ENCODE results near the gene IL24.

The IL24 gene

DNA sequence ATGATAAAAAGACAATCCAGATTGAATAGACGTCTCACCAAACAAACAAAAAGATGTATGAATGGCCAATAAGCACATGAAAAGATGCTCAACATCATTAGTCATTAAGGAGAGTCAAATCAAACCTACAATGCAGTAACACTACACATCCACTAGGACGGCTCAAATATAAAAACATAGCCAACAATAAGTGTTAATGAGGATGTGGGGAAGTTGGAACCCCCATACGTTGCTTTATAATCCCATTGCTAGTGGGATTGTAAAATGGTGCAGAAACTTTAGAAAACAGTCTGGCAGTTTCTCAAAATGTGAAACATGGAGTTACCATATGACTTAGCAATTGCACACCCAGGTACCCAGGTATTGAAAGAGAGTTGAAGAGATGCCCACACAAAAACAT is 14.7 kb upstream of the IL24 start:
- no peak for DNase-seq

DNA sequence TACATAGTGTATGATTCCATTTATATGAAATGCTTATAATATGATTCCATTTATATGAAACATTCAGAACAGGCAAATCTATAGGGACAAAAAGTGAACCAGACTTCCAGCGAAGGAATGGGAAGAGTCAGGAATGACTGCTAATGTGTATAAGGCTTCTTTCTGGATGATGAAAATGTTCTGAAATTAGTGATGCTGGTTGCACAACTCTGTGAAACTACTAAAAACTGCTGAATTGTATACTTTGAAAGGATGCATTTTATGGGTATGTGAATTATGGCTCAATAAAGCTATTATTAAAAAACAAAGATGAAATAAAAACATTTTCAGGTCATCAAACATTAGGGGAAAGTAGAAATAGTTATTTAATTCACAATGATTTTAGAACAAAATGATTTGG is 14.1 kb upstream of the IL24 start:
- no peak for DNase-seq

DNA sequence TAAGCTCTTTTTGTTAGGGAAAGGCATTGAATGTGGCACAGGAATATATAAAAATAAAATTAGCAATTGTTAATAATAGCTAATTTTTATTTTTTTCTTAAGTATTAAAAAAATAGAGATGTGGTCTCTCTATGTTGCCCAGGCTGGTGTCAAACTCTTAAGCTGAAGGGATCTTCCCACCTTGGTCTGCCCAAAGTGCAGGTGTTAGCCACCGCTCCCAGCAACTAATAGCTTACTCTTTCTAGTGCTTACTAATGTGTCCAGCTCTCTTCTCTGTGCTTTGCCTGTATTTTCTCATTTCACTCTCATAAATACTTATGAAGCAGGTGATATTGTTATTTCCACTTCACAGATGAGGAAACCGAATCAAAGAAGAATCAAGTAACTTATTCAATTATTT is 13.4 kb upstream of the IL24 start:
- no peak for DNase-seq

DNA sequence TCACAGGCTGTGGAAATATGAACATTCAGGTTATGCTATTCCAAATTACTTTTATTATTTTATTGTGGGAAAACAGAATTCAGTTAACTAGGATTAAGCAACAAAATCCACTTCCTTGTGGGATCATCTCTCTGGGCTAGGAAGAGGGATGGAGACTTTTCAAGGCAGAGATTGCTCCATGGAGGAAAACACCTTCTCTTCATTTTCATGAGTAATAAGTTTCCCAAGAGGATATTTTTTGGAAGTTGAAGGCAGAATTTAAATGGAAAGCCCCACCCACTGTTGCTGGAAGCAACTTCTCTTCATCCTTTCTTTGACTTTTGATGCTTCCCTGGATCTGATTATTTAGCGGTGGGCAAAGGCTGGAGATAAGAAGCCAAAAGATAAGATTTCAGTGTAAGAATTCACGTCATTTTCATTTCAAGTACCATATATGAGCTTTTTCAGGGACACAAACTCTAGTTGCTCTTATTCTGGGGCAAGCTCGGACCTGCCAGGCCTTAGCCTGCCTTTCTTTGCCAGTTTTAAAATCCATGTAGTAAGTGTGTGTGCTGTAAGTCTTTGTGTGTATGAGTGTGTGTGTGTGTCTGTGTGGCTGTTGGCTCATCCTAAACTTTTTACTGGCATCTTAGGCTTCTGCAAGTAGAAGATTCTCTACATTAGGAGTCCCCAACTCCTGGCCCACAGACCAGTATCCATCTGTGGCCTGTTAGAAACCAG is 11.7 kb upstream of the IL24 start:
- no peak for DNase-seq

DNA sequence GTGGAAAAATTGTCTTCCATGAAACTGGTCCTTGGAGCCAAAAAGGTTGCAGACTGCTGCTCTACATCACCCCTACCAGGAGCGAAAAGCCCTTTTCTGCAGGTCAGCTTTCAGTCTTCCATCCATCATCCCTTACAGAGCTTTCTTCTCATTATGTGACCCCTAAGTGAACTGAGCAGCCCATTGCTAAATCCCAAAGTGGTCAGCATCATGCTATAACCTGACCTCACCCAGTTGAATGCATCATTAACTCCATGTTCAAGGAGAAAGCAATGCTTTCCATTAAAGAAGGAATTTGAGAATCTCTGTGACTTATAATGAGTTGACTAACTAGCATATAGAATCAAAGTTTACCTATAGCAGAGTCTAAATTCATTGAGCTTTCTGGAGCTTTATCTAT is 10.4 kb upstream of the IL24 start:
- no peak for DNase-seq

DNA sequence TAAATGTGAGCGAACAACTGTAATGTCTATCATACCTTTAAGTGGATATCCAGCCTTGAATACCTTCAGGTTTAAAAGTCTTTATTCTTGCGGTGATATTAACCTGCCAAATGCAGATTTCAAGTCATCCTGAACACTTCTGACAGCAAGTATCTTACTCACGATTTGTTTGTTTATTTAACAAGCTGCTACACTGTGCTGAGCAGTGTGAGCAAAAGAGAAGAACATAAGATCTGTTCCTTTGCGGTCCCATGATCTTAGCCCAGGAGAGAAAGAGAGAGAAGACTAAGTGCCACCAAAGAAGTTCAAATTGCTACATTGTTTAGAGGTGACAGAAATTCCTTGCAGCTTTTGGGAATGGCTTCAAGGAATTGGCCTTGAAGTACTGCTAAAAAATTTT is 9.5 kb upstream of the IL24 start:
- no peak for DNase-seq

DNA sequence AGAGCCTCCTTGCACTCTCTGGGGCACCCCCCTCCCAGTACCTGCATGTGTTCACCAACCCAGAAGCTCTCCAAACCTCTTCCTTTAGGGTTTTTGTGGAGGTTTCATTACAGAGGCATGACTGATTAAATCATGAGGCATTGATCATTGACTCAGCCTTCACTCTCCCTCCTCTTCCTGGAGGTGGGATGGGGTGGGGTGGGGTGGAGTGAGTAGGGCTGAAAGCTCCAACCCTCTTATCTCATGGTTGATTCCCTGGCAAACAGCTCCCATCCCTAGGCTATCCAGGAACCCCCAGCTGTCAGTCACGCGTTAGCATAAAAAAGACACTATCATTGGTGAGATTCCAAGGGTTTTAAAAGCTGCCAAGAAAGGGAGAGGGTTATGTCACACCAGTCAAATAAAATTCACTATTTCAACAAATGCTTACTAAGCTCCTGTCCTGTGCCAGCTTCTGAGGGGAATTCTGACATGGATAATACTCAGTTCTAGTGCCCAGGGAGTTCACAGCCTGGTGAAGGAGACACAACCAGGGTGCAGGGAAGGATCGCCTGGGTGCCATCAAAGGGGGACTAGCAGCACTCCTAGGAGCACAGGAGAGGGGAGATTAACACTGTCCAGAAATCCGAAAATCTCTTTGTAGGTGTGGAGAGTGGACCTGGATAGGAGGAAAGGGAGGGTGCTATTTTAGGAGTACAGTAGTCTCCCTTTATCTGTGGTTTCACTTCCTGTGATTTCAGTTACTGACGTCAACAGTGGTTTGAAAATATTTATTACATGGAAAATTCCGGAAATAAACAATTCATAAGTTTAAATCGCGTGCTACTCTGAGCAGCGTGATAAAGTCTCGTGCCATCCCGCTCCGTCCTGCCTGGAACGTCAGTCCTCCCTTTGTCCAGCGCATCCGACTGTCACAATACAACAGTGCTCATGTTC is 6.8 kb upstream of the IL24 start:
- DNase-seq = peak; percentile 49 to 57

DNA sequence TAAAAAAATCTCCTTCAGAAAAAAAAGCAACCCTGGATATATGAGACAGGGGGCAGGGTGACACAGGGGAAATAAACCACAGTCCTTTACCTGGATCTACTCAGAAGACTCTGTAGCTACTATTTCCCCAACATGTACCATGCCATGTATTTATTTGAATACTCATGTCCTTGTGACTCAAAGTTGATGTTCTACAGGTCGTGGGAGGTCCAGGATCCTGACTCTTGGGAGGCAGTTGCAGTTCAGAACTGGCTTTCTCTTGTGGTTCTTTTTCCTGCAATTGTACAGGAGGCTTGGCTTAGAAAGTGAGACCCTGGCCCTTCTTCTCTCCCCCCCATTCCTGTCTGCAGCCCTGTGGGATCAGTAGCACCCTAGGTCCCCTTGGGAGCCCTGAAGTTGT is 5.8 kb upstream of the IL24 start:
- DNase-seq = no peak

DNA sequence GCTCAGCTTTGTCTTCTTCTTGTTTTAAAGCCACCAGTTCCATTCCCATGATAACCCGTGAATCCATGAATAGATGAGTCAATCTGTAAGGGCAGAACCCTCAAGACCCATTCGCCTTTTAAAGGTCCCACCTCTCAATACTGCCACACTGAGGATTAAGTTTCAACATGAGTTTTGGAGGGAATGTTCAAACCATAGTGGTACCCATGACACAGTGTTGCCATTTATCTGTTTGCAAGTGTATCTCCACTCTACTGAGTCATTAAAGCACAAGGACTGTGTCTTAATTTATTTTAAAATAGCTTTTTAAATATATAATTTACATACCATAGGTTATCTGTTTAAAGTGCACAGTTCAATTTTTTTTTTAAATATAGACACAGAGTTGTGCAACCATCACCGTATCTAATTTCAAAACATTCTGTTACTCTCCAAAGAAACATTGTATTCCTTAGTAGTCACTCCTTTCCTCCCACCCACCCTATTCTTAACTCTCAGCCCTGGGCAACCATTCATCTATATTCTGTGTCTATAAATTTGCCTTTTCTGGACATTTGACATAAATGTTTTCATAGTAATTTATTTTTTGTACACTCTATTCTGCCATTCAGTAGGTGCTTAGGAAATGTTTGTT is 4.8 kb upstream of the IL24 start:
- no peak for DNase-seq

DNA sequence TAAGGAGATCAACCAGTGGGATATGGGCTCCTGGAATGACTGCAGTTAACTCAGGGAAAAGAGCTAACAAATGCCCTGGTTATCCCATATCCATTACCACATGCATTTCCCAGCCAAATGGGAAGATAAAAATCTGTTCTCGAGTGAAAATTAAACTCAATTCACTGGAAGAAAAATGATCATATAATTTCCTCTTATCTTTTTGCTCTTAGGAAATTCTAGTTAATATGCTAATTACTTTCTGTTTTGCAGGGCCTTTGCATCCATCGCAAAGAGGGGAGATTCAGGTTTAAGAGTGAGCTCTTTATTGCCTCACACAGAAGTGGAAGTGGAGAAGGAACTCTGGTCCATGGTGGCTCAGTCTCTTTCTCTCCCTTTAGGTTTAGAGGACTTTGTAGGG is 3.9 kb upstream of the IL24 start:
- DNase-seq = no peak

DNA sequence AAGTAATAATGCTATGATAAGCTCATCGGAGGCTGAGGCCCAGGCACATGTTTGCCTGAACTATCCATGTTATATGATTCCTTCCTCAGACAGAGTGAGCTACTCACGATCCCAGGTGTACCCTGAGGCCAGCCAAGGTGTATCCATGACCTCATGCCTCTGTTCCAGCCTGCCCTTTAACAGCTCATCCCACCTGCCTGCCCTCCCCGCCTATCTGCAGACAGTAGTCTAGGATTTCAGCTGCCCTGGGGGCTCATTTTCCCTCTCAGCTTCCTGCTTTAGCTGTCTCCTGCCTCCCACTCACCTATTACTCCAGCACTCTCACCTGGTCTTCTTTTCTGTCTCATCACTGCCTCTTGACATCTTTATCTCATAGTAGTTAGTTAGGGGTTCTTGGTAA is 1.9 kb upstream of the IL24 start:
- no peak for DNase-seq

DNA sequence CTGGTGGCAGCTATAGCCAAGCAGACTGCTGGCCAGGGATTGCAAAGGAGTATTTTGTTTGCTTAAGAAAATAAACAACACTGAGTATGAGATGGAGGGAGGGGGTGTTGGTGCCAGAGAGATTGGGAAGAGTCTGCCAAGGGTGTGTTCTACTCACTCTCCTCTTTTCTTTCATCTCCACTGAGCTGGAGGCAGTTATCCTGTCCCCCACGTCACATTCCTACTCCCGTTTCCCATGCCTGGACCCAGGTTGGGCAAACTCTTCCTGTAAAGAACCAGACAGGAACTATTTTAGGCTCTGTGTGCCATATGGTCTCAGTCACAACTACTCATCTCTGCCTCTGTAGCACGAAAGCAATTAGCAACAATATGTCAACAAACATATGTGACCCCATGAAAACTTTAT is 1.4 kb upstream of the IL24 start:
- no peak for DNase-seq

DNA sequence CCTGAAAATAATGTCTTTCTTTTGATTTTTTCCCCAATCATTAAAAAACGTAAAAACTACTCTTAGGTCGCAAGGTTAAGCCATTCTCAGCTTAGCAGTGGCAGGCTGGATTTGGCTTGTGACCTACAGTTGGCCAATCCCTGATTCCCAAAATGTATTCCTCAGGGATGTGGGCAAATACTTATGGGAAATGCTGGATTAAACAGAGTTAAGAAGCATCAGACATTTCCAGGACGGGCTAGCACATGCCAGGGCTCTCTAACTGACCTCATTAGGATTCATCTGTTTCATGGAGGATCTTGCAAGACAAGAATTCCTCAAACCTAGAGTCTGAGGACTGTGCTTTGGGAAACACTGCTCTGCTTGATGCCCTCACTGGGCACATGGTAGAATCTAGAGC is 982 bp upstream of the IL24 start:
- DNase-seq = no peak

DNA sequence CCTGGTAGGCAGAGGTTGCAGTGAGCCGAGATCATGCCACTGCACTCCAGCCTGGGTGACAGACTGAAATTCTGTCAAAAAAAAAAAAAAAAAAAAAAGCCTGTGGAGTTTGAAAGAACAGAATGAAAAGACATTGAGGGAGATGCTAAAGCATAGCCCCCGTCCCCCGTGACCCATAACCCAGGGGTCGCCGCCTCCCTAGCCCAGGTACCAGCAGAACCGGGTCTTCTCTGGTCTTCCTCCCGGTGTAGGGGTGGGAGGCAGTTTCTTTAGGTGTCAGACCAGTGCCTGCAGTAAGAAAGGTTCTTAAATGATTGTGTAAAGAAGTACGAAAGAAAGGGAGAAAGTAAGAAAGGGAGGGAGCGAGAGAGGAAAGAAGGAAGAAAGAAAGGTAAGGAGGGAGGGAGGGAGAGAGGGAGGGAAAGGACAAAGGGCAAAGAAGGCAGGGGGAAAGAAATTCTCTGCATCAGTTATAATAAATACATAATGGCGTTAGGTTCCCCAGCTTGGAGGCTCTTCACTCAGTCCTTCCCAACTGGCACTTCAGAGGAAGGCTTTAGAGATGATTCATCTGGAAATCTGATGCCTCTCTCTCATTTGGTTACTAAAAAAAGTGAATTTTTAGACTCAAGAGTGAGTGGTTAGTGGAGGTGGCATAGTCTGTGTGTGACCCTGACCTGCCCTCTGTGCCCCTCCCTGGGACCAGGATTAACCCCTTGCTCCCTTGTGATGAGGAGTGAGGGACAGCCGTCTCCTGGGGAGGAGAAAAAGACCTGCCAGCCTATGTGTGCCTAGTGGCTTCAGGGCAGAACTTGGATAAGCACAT is 1.1 kb downstream of the IL24 start:
- DNase-seq = no peak

DNA sequence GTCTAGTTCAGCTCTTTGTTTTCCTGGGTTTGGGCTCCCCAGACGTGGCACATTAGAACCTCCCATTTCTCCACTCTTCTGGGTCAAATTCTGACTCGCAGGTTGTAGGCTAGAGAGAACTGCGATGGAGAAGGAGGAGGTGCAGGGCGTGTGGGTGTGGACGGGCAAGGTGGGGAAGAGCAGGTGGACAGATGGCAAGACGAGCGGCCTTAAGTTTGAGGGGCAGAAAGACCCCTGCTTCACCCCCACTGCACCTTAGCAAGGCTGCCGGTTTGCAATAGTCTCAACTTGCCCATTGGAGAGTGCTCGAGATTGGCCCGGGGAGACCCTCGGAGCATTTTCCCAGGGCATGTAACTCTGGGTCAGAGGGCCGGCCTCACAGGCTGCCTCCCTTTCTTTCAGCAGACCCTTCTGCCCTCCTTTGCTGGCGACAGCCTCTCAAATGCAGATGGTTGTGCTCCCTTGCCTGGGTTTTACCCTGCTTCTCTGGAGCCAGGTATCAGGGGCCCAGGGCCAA is 1.7 kb downstream of the IL24 start:
- DNase-seq = no peak

DNA sequence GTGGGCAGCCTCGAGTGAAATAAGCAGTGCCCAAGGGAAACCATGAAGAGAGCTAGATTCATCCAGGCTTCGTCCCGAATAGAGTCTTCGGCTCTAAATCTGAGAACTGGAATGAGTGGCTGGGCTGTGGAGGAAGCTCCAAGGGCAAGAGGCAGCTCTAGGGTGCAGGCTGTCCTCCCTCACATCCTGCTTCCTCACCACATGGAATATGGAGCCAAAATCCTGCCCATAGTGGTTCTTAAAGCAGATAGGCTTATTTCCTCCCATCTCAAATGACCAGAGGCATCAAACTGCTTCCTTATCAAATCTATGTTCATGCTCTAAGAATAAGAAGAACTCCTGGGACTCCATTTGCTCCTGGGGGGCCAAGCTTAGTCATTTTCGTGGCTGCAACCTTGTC is 2.5 kb downstream of the IL24 start:
- no peak for DNase-seq

DNA sequence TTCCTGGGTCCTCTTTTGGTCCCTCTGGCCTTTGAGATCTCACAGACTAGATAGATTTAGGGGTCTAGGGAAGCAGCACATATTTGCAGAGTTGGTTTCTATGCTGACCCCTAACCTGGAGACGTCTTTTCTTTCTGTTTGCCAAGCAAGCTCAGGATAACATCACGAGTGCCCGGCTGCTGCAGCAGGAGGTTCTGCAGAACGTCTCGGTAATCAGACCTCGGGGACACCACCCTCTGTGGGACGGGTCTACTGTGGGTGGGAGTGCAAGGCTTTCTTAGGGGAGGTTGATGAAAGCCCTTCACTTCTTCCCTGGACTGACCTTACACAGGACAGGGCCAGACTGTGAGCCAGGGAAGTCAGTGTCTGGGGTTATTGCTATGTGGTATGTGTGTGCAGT is 2.9 kb downstream of the IL24 start:
- DNase-seq = no peak

DNA sequence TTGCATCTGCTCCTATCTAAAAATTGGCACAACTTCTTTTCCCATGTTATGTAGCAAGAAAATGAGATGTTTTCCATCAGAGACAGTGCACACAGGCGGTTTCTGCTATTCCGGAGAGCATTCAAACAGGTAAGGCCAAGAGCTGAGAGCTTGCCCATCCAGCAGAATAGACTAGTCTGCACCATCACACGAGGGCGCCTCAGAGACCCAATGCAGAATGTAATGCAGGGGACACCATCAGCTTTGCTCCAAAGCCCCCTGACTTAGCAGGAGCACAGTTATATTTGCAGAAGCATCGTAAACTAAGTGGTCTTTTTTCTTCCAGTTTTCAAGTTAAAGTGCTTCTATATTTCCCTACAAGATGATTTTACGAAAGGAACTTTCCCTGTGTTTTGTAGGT is 4.7 kb downstream of the IL24 start:
- no peak for DNase-seq

DNA sequence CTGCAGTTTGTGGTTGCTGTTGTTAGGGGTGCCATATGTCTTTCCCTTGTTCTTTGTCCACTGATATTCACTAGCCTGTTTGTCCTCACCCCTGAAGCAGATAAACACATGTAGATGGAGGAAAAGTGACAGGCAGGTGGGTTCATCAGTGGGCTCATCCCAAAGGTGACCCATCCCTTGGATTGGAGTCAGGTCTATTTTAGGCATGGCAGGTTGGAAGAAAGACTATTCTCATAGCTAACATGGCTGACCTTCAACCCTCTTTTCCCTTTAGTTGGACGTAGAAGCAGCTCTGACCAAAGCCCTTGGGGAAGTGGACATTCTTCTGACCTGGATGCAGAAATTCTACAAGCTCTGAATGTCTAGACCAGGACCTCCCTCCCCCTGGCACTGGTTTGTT is 5.5 kb downstream of the IL24 start:
- DNase-seq = no peak

DNA sequence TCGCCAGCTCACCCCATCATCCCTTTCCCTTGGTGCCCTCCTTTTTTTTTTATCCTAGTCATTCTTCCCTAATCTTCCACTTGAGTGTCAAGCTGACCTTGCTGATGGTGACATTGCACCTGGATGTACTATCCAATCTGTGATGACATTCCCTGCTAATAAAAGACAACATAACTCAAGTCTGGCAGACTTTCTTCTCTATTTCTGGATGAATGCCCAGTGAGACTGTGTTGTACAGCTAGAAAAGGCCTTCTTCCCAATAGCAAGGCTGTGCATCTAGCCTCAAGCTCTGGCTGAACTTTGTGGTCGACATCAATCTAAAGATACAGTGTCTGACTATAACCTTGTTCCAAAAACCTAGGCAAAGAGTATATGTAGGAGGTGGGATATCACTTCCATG is 6.4 kb downstream of the IL24 start:
- no peak for DNase-seq

DNA sequence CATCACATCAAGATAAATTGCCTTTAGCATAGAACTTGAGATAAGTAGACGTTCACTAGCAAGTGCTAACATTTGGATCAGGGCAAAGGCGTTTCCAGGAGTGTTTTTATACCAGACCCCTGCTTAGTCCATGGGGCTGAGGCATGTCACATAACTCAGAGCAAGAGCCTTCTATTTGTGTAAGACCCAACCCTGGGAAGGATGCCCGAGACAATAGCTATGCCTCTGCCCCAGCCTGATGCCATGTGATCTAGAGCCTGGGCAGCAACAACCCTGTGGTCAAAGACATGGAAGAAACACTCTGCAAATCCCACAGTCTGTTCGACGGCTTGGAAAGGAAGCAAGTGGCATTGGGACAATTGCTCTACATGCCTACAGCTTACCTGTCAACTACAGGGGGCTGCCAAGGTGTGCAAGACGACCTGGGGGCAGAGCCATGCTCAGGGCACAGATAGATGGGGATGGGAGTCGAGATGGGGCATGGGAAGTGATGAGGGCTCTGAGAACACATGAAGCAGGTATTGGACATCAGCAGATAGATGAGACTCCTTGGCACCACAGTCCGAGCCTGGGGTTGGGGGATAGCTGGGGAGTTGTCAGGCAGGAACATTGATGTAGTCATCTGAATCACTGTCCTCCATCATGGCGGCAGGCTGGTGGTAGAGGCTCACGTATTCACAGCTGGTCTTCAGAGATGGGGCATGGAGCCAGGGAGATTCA is 7.3 kb downstream of the IL24 start:
- DNase-seq = no peak
